BLaER1 treated with 17β-estradiol and CSF1 and Interleukin-3, amounts not matched to agents 10 nM and 100 nM (cell line): ENCODE measurements around the gene CSMD2.

ENCODE experiments used
- H3K27ac ChIP-seq, 11 experiments: shearing (Covaris generic); formaldehyde crosslinking; 2 replicates each; pipeline ENCODE4 v1.8.1; 2022
- H3K27me3 ChIP-seq, 11 experiments: shearing (Covaris generic); formaldehyde crosslinking; 2 replicates each; pipeline ENCODE4 v1.8.1; 2022
- H3K36me3 ChIP-seq, 11 experiments: shearing (Covaris generic); formaldehyde crosslinking; 2 replicates each; pipeline ENCODE4 v1.8.1; 2022
- H3K4me1 ChIP-seq, 10 experiments: shearing (Covaris generic); formaldehyde crosslinking; 2 replicates each; pipeline ENCODE4 v1.8.1; 2022
- H3K4me2 ChIP-seq, 11 experiments: shearing (Covaris generic); formaldehyde crosslinking; 2 replicates each; pipeline ENCODE4 v1.8.1; 2022
- H3K4me3 ChIP-seq, 10 experiments: shearing (Covaris generic); formaldehyde crosslinking; 2 replicates each; pipeline ENCODE4 v1.8.1; 2022
- H3K9ac ChIP-seq, 11 experiments: shearing (Covaris generic); formaldehyde crosslinking; 2 replicates each; pipeline ENCODE4 v1.8.1; 2022
- H3K9me3 ChIP-seq, 11 experiments: shearing (Covaris generic); formaldehyde crosslinking; replicated peaks in 1 of 11; 2 replicates each; pipeline ENCODE4 v1.8.1; 2022
- H4K20me1 ChIP-seq, 11 experiments: shearing (Covaris generic); formaldehyde crosslinking; 2 replicates each; pipeline ENCODE4 v1.8.1; 2022
- Cebpa-rat ChIP-seq, 11 experiments: shearing (Covaris generic); IDR thresholded peaks; 2 replicates each; pipeline ENCODE4 v1.8.1; 2022

Gene CSMD2

GRCh38 chr1:33502726-33503125 lies 662.3 kb downstream of the CSMD2 start:
- peaks cover 12 to 29% (median 19%) of the 10 kb centered on the region in 10 experiments for H3K4me1 ChIP-seq
- no peaks in the 10 kb centered on the region for H4K20me1 ChIP-seq
- H3K36me3 ChIP-seq: peaks cover 0 to 12% (median 0%) of the 10 kb centered on the region in 11 experiments; a peak in 3 of 22 replicates
- H3K9ac ChIP-seq: no peak overlapping the region
- no peak for TF ChIP-seq Cebpa-rat (IDR thresholded peaks at IDR 0.05)
- H3K27ac ChIP-seq: no peak overlapping the region
- H3K27me3 ChIP-seq: no peaks in the 10 kb centered on the region
- H3K9me3 ChIP-seq: peaks cover 6 to 35% (median 27%) of the 10 kb centered on the region in 11 experiments; a peak in 21 of 22 replicates
- peak overlapping the region in 4 of 11 experiments; percentile 3 to 28 (median 8); a peak in 3 of 22 replicates for H3K4me2 ChIP-seq
- H3K4me3 ChIP-seq: no peak overlapping the region

GRCh38 chr1:33501774-33502173 lies 663.3 kb downstream of the CSMD2 start:
- no peak overlapping the region for H3K4me3 ChIP-seq
- peaks cover 12 to 29% (median 19%) of the 10 kb centered on the region in 10 experiments for H3K4me1 ChIP-seq
- H3K4me2 ChIP-seq: peak overlapping the region in 7 of 11 experiments; percentile 26 to 74 (median 56); a peak in 8 of 22 replicates
- TF ChIP-seq Cebpa-rat (IDR thresholded peaks at IDR 0.05): no peak
- H3K9me3 ChIP-seq: peaks cover 16 to 44% (median 37%) of the 10 kb centered on the region in 11 experiments
- H3K27me3 ChIP-seq: no peaks in the 10 kb centered on the region
- H4K20me1 ChIP-seq: no peaks in the 10 kb centered on the region
- no peak overlapping the region for H3K9ac ChIP-seq
- H3K27ac ChIP-seq: peak overlapping the region in 2 of 11 experiments; percentile 19 to 31; a peak in 1 of 22 replicates
- peaks cover 0 to 18% (median 7%) of the 10 kb centered on the region in 11 experiments; a peak in 13 of 22 replicates for H3K36me3 ChIP-seq

- peaks cover 20 to 49% (median 41%) of the 10 kb centered on the region in 11 experiments for H3K9me3 ChIP-seq
- no peaks in the 10 kb centered on the region for H3K27me3 ChIP-seq
- no peak for TF ChIP-seq Cebpa-rat (IDR thresholded peaks at IDR 0.05)
- peaks cover under 1 to 23% (median 11%) of the 10 kb centered on the region in 11 experiments; a peak in 18 of 22 replicates for H3K36me3 ChIP-seq
- H3K4me3 ChIP-seq: no peak overlapping the region
- no peaks in the 10 kb centered on the region for H4K20me1 ChIP-seq
- H3K4me1 ChIP-seq: peaks cover 12 to 29% (median 19%) of the 10 kb centered on the region in 10 experiments
- H3K9ac ChIP-seq: no peak overlapping the region
- peak overlapping the region; percentile 30 to 84 (median 62); a peak in 20 of 22 replicates for H3K4me2 ChIP-seq
- H3K27ac ChIP-seq: peak overlapping the region in 4 of 11 experiments; percentile 19 to 43 (median 35); a peak in 4 of 22 replicates
Measured at GRCh38 chr1:33501309-33501708, 663.7 kb downstream of the CSMD2 start.

- peak overlapping the region in 3 of 11 experiments; percentile 29 to 43 (median 41); a peak in 2 of 22 replicates for H3K27ac ChIP-seq
- peaks cover 28 to 56% (median 49%) of the 10 kb centered on the region in 11 experiments for H3K9me3 ChIP-seq
- no peak overlapping the region for H3K9ac ChIP-seq
- H3K27me3 ChIP-seq: no peaks in the 10 kb centered on the region
- peak overlapping the region; percentile 30 to 84 (median 62); a peak in 21 of 22 replicates for H3K4me2 ChIP-seq
- no peak overlapping the region for H3K4me3 ChIP-seq
- no peak for TF ChIP-seq Cebpa-rat (IDR thresholded peaks at IDR 0.05)
- no peaks in the 10 kb centered on the region for H4K20me1 ChIP-seq
- peaks cover 8 to 30% (median 19%) of the 10 kb centered on the region in 11 experiments for H3K36me3 ChIP-seq
- peaks cover 12 to 29% (median 19%) of the 10 kb centered on the region in 10 experiments for H3K4me1 ChIP-seq
Measured at GRCh38 chr1:33500547-33500946, 664.5 kb downstream of the CSMD2 start.

GRCh38 chr1:33497410-33497809 lies 667.6 kb downstream of the CSMD2 start:
- H3K9ac ChIP-seq: no peak overlapping the region
- no peak overlapping the region for H3K4me2 ChIP-seq
- peaks cover 8 to 22% (median 19%) of the 10 kb centered on the region in 10 experiments for H3K4me1 ChIP-seq
- no peak overlapping the region for H3K4me3 ChIP-seq
- H3K27me3 ChIP-seq: no peaks in the 10 kb centered on the region
- TF ChIP-seq Cebpa-rat (IDR thresholded peaks at IDR 0.05): no peak
- no peak overlapping the region for H3K27ac ChIP-seq
- peaks cover 38 to 61% (median 48%) of the 10 kb centered on the region in 11 experiments for H3K36me3 ChIP-seq
- no peaks in the 10 kb centered on the region for H4K20me1 ChIP-seq
- H3K9me3 ChIP-seq: peaks cover 59 to 83% (median 78%) of the 10 kb centered on the region in 11 experiments

GRCh38 chr1:33494929-33495328 lies 670.1 kb downstream of the CSMD2 start:
- no peaks in the 10 kb centered on the region for H4K20me1 ChIP-seq
- peaks cover 78 to 99% (median 89%) of the 10 kb centered on the region in 11 experiments for H3K9me3 ChIP-seq
- no peak overlapping the region for H3K27ac ChIP-seq
- H3K4me2 ChIP-seq: no peak overlapping the region
- no peak overlapping the region for H3K9ac ChIP-seq
- TF ChIP-seq Cebpa-rat (IDR thresholded peaks at IDR 0.05): no peak
- H3K27me3 ChIP-seq: no peaks in the 10 kb centered on the region
- peaks cover 63 to 86% (median 73%) of the 10 kb centered on the region in 11 experiments for H3K36me3 ChIP-seq
- peak overlapping the region in 8 of 10 experiments; percentile 5 to 40 (median 25); a peak in 10 of 20 replicates for H3K4me3 ChIP-seq
- H3K4me1 ChIP-seq: peaks cover 0 to 2% (median 0%) of the 10 kb centered on the region in 10 experiments; a peak in 6 of 20 replicates

GRCh38 chr1:33488624-33489023 lies 676.4 kb downstream of the CSMD2 start:
- Histone ChIP-seq H3K4me2 (no peak overlapping the region), H3K4me3 (no peak overlapping the region), H3K9me3 (peaks cover 49 to 78% (median 55%) of the 10 kb centered on the region in 11 experiments), H3K27ac (no peak overlapping the region), H3K4me1 (no peaks in the 10 kb centered on the region), H3K9ac (no peak overlapping the region), H4K20me1 (no peaks in the 10 kb centered on the region), H3K27me3 (no peaks in the 10 kb centered on the region), H3K36me3 (peaks cover 65 to 100% (median 80%) of the 10 kb centered on the region in 11 experiments)
- TF ChIP-seq Cebpa-rat (IDR thresholded peaks at IDR 0.05): no peak

GRCh38 chr1:33482412-33482811 lies 682.6 kb downstream of the CSMD2 start:
- no peak for TF ChIP-seq Cebpa-rat (IDR thresholded peaks at IDR 0.05)
- Histone ChIP-seq H4K20me1 (peaks cover 0 to 7% (median 0%) of the 10 kb centered on the region in 11 experiments; a peak in 3 of 22 replicates), H3K27me3 (no peaks in the 10 kb centered on the region)

GRCh38 chr1:33477451-33477850 lies 687.6 kb downstream of the CSMD2 start:
- no peak overlapping the region for H3K27ac ChIP-seq
- TF ChIP-seq Cebpa-rat (IDR thresholded peaks at IDR 0.05): no peak
- H3K4me2 ChIP-seq: 0 out of 22 replicates have a peak overlapping the region, but pooled peaks of 1 of the 11 experiments have one; percentile 7
- H3K9ac ChIP-seq: no peak overlapping the region
- H3K27me3 ChIP-seq: no peaks in the 10 kb centered on the region
- peaks cover 0 to 5% (median 0%) of the 10 kb centered on the region in 11 experiments; a peak in 3 of 22 replicates for H4K20me1 ChIP-seq
- no peak overlapping the region for H3K4me3 ChIP-seq
- peaks cover 6 to 14% (median 9%) of the 10 kb centered on the region in 10 experiments; a peak in 16 of 20 replicates for H3K4me1 ChIP-seq
- H3K36me3 ChIP-seq: peaks cover 19 to 55% (median 26%) of the 10 kb centered on the region in 11 experiments; a peak in 21 of 22 replicates
- H3K9me3 ChIP-seq: no peaks in the 10 kb centered on the region

More at GRCh38 chr1:33482412-33482811, 682.6 kb downstream of the CSMD2 start:
- Histone ChIP-seq H3K4me1 (no peaks in the 10 kb centered on the region; a peak in 1 of 20 replicates), H3K9me3 (peaks cover 20 to 31% (median 22%) of the 10 kb centered on the region in 11 experiments), H3K4me2 (no peak overlapping the region), H3K4me3 (no peak overlapping the region), H3K36me3 (peaks cover 36 to 100% (median 62%) of the 10 kb centered on the region in 11 experiments), H3K9ac (no peak overlapping the region), H3K27ac (no peak overlapping the region)
